SK-N-SH treated with all-trans-retinoic acid at 6 μM for 48 hours (cell line): ENCODE results near the gene GGA1.

Source experiments
- ARNTL ChIP-seq: fragments of 450-650 bp; formaldehyde crosslinking; IDR thresholded peaks from 2 replicates; pipeline ENCODE4 v1.5.0; 2020; ENCODE audit warnings: low read depth, mild to moderate bottlenecking, moderate library complexity, borderline replicate concordance
- ESRRG ChIP-seq: fragments of 250-450 bp; sonication (Bioruptor Pico); IDR thresholded peaks from 2 replicates; pipeline ENCODE4 v1.6.1; 2021; ENCODE audit warnings: mild to moderate bottlenecking
- GLIS3 ChIP-seq: fragments of 250-450 bp; sonication (Bioruptor Pico); IDR thresholded peaks from 2 replicates; pipeline ENCODE4 v1.5.0; 2020; ENCODE audit warnings: mild to moderate bottlenecking, moderate library complexity
- OSR1 ChIP-seq: fragments of 250-450 bp; sonication (Bioruptor Pico); IDR thresholded peaks from 2 replicates; pipeline ENCODE4 v1.8.0; 2022; ENCODE audit warnings: moderate library complexity, mild to moderate bottlenecking, inconsistent platforms
- TCF4 ChIP-seq: fragments of 250-450 bp; sonication (Bioruptor Pico); IDR thresholded peaks from 2 replicates; pipeline ENCODE4 v1.8.0; 2021; ENCODE audit warnings: mild to moderate bottlenecking, moderate library complexity, borderline replicate concordance
- TOX ChIP-seq: fragments of 250-450 bp; sonication (Bioruptor Pico); IDR thresholded peaks from 2 replicates; pipeline ENCODE4 v1.8.0; 2021; ENCODE audit warnings: mild to moderate bottlenecking, moderate library complexity, borderline replicate concordance
- ZFP3 ChIP-seq: fragments of 250-450 bp; sonication (Bioruptor Pico); IDR thresholded peaks from 2 replicates; pipeline ENCODE4 v1.5.0; 2020; ENCODE audit warnings: mild to moderate bottlenecking, moderate library complexity
- ZFP30 ChIP-seq: fragments of 450-650 bp; formaldehyde crosslinking; IDR thresholded peaks from 2 replicates; pipeline ENCODE4 v1.5.0; 2022; ENCODE audit warnings: mild to moderate bottlenecking, moderate library complexity
- ZNF70 ChIP-seq: fragments of 450-650 bp; formaldehyde crosslinking; IDR thresholded peaks from 2 replicates; pipeline ENCODE4 v1.5.0; 2020; ENCODE audit warnings: mild to moderate bottlenecking, moderate library complexity
- ZNF8 ChIP-seq: fragments of 450-650 bp; formaldehyde crosslinking; IDR thresholded peaks from 2 replicates; pipeline ENCODE4 v1.5.0; 2020; ENCODE audit warnings: mild to moderate bottlenecking, moderate library complexity
- TF ChIP-seq, protein P1 (sequence below): fragments of 250-450 bp; sonication (Bioruptor Pico); IDR thresholded peaks from 2 replicates; pipeline ENCODE4 v1.8.0; 2021; ENCODE audit warnings: low read depth, mild to moderate bottlenecking, moderate library complexity, borderline replicate concordance
- TF ChIP-seq, protein P2 (sequence below): fragments of 250-450 bp; sonication (Bioruptor Pico); IDR thresholded peaks from 2 replicates; pipeline ENCODE4 v1.5.0; 2020; ENCODE audit warnings: mild to moderate bottlenecking, moderate library complexity
- TF ChIP-seq, protein P3 (sequence below): fragments of 250-450 bp; sonication (Bioruptor Pico); IDR thresholded peaks from 2 replicates; pipeline ENCODE4 v1.8.0; 2020; ENCODE audit warnings: mild to moderate bottlenecking, moderate library complexity, borderline replicate concordance
- TF ChIP-seq, protein P4 (sequence below): fragments of 250-450 bp; sonication (Bioruptor Pico); IDR thresholded peaks from 2 replicates; pipeline ENCODE4 v1.5.1; 2020; ENCODE audit warnings: low read depth, mild to moderate bottlenecking, moderate library complexity

DNA sequence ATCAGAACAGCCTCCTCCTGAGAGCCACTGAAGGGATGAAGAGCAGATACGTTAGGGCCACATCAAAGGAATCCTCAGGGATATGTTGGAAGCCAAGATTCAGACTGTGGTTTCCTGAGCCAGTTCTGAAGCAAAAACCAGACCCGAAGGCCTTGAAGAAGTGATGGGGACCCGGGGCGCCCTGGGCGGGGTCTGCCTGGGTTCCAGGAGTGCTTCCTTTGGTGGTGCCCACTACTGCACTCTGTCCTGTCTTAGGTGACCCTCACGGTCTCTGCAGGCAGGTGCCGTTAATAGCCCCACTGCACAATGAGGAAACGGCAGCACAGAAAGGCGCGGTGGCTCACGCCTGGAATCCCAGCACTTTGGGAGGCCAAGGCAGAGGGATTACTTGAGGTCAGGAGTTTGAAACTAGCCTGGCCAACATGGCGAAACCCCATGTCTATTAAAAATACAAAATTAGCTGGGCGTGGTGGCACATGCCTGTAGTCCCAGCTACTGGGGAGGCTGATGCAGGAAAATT lies 18.0 kb downstream of the GGA1 start:
- TF ChIP-seq ZFP30 (no peak), TCF4 (no peak), ZNF70 (CRISPR knock-in tag) (no peak), GLIS3 (no peak), ZFP3 (CRISPR knock-in tag) (no peak), TOX (CRISPR knock-in tag) (no peak), ARNTL (CRISPR knock-in tag) (no peak), ESRRG (CRISPR knock-in tag) (no peak), OSR1 (CRISPR knock-in tag) (no peak), ZNF8 (no peak)
- TF ChIP-seq, protein P1, sequence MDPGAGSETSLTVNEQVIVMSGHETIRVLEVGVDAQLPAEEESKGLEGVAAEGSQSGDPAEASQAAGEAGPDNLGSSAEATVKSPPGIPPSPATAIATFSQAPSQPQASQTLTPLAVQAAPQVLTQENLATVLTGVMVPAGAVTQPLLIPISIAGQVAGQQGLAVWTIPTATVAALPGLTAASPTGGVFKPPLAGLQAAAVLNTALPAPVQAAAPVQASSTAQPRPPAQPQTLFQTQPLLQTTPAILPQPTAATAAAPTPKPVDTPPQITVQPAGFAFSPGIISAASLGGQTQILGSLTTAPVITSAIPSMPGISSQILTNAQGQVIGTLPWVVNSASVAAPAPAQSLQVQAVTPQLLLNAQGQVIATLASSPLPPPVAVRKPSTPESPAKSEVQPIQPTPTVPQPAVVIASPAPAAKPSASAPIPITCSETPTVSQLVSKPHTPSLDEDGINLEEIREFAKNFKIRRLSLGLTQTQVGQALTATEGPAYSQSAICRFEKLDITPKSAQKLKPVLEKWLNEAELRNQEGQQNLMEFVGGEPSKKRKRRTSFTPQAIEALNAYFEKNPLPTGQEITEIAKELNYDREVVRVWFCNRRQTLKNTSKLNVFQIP (CRISPR knock-in tag): no peak
- TF ChIP-seq, protein P2, sequence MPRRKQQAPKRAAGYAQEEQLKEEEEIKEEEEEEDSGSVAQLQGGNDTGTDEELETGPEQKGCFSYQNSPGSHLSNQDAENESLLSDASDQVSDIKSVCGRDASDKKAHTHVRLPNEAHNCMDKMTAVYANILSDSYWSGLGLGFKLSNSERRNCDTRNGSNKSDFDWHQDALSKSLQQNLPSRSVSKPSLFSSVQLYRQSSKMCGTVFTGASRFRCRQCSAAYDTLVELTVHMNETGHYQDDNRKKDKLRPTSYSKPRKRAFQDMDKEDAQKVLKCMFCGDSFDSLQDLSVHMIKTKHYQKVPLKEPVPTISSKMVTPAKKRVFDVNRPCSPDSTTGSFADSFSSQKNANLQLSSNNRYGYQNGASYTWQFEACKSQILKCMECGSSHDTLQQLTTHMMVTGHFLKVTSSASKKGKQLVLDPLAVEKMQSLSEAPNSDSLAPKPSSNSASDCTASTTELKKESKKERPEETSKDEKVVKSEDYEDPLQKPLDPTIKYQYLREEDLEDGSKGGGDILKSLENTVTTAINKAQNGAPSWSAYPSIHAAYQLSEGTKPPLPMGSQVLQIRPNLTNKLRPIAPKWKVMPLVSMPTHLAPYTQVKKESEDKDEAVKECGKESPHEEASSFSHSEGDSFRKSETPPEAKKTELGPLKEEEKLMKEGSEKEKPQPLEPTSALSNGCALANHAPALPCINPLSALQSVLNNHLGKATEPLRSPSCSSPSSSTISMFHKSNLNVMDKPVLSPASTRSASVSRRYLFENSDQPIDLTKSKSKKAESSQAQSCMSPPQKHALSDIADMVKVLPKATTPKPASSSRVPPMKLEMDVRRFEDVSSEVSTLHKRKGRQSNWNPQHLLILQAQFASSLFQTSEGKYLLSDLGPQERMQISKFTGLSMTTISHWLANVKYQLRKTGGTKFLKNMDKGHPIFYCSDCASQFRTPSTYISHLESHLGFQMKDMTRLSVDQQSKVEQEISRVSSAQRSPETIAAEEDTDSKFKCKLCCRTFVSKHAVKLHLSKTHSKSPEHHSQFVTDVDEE: no peak
- TF ChIP-seq, protein P3, sequence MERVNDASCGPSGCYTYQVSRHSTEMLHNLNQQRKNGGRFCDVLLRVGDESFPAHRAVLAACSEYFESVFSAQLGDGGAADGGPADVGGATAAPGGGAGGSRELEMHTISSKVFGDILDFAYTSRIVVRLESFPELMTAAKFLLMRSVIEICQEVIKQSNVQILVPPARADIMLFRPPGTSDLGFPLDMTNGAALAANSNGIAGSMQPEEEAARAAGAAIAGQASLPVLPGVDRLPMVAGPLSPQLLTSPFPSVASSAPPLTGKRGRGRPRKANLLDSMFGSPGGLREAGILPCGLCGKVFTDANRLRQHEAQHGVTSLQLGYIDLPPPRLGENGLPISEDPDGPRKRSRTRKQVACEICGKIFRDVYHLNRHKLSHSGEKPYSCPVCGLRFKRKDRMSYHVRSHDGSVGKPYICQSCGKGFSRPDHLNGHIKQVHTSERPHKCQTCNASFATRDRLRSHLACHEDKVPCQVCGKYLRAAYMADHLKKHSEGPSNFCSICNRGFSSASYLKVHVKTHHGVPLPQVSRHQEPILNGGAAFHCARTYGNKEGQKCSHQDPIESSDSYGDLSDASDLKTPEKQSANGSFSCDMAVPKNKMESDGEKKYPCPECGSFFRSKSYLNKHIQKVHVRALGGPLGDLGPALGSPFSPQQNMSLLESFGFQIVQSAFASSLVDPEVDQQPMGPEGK (CRISPR knock-in tag): no peak
- TF ChIP-seq, protein P4, sequence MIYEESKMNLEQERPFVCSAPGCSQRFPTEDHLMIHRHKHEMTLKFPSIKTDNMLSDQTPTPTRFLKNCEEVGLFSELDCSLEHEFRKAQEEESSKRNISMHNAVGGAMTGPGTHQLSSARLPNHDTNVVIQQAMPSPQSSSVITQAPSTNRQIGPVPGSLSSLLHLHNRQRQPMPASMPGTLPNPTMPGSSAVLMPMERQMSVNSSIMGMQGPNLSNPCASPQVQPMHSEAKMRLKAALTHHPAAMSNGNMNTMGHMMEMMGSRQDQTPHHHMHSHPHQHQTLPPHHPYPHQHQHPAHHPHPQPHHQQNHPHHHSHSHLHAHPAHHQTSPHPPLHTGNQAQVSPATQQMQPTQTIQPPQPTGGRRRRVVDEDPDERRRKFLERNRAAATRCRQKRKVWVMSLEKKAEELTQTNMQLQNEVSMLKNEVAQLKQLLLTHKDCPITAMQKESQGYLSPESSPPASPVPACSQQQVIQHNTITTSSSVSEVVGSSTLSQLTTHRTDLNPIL (CRISPR knock-in tag): no peak
